Uterus (tissue), 2 donors: Measurements from ENCODE around the gene IL16.

Experiments
- POLR2A ChIP-seq, 2 donors: fragments of 450-650 bp; IDR thresholded peaks; one replicate each; pipeline ENCODE4 v1.6.1; 2016; ENCODE audit warnings: antibody characterized with exemption in 2 of 2, mild to moderate bottlenecking in 1 of 2, moderate library complexity in 1 of 2
- TF ChIP-seq, protein P1 (sequence below), 4 experiments: fragments of 200-600 bp in 2 of 4; fragments of 450-650 bp in 2 of 4; sonication (generic) in 2 of 4; IDR thresholded peaks; one replicate each; pipeline ENCODE4 v1.5.1; 2016 to 2019; ENCODE audit warnings: antibody characterized with exemption in 4 of 4, mild to moderate bottlenecking in 2 of 4, moderate library complexity in 1 of 4

DNA sequence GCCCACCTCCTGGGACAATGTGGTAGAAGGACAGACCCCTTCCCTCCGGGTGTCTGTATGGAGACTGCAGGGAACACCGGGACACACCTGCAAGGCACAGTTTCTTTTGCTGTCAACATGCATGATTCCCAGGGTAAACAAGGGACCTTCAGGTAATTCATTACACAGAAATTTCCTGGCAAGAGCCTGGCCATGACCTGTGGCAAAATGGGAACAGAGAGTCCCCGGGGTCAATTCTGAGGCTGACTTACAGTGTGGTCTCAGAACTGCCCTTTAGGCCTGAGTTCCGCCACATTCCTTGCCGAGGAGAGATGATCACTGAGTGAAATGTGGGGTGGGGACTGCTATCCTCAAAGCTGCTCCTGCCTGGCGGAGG, 121.0 kb downstream of the IL16 start:
- TF ChIP-seq, protein P1, sequence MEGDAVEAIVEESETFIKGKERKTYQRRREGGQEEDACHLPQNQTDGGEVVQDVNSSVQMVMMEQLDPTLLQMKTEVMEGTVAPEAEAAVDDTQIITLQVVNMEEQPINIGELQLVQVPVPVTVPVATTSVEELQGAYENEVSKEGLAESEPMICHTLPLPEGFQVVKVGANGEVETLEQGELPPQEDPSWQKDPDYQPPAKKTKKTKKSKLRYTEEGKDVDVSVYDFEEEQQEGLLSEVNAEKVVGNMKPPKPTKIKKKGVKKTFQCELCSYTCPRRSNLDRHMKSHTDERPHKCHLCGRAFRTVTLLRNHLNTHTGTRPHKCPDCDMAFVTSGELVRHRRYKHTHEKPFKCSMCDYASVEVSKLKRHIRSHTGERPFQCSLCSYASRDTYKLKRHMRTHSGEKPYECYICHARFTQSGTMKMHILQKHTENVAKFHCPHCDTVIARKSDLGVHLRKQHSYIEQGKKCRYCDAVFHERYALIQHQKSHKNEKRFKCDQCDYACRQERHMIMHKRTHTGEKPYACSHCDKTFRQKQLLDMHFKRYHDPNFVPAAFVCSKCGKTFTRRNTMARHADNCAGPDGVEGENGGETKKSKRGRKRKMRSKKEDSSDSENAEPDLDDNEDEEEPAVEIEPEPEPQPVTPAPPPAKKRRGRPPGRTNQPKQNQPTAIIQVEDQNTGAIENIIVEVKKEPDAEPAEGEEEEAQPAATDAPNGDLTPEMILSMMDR (IDR thresholded peaks at IDR 0.05) = no peak
- TF ChIP-seq POLR2A (IDR thresholded peaks at IDR 0.05) = no peak
